ENCODE data around the gene CTSD. TPM values are rescaled to one million over a fixed set of nuclear protein-coding genes. Genes with fewer than 3 reads are reported as not detected.

The CTSD gene
- total RNA-seq, 1 experiment from 2014 or later: 199 TPM

DNA sequence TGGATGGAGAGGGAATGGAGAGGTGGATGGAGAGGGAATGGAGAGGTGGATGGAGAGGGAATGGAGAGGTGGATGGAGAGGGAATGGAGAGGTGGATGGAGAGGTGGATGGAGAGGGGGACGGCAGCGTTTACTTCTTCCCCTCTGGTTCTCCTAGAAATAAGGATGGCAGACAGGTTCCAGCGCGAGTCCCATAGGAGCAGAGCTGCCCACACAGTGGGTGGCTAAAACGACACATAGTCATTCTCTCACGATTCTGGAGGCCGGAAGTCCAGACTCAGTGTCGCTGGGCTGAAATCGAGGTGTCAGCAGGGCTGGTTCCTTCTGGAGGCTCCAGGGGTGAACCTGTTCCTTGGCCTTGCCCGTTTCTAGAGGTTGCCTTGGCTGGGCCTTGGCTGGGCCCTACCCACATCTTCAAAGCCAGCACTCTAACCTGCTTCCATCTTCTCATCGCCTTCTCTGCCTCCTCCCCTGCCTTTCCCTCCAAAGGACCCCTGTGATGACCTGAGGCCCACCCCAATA is 12.7 kb upstream of the CTSD start:
- H3K27me3 Mint-ChIP-seq (ENCODE audit: low read depth): peaks cover 9% of the 10 kb centered on the region; the same call in 1 of the 2 replicates
- H3K36me3 Mint-ChIP-seq: no peaks in the 10 kb centered on the region
- peaks cover 4% of the 10 kb centered on the region for H3K9me3 Mint-ChIP-seq

DNA sequence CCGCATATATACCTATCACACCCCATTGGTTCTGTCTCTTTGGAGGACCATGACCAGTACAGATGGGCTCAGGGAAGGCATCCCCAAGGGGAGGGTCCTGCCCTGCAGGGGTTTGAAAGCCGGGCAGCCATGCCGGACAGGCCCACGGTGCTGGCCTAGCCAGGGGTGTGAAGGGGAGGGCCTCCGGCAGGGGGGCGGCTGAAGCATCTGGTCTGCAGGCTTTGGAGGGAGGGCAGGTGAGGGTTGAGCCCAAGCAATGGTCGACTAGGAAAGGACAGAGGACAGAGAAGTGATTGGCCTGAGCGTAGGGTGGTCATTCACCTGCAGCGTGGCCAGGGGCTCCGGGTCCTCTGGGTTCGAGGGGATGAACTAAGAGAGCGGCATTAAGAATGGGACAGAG is 11.2 kb upstream of the CTSD start:
- peaks cover 20% of the 10 kb centered on the region for H3K4me1 Mint-ChIP-seq
- H3K36me3 Mint-ChIP-seq: no peaks in the 10 kb centered on the region
- DNase-seq (ENCODE audit: low spot score) (no peak), ATAC-seq (no peak)
- TF ChIP-seq STAT6 (CRISPR knock-in tag; conservative IDR thresholded peaks at IDR 0.05; ENCODE audit: low read depth) (no peak), MAX (CRISPR knock-in tag; IDR thresholded peaks at IDR 0.05) (no peak), SMAD4 (CRISPR knock-in tag; IDR thresholded peaks at IDR 0.05) (no peak), ZNF232 (CRISPR knock-in tag; IDR thresholded peaks at IDR 0.05) (no peak), PRRX2 (CRISPR knock-in tag; IDR thresholded peaks at IDR 0.05) (no peak), CDX4 (CRISPR knock-in tag; IDR thresholded peaks at IDR 0.05; ENCODE audit: borderline replicate concordance) (no peak), NR2C2 (CRISPR knock-in tag; IDR thresholded peaks at IDR 0.05) (no peak)
- no peak overlapping the region for H3K27ac Mint-ChIP-seq
- H3K27me3 Mint-ChIP-seq (ENCODE audit: low read depth): peaks cover 11% of the 10 kb centered on the region
- CTCF ChIA-PET: interaction anchor here (3.3 kb wide), 1 partner anchor 81 kb away, joined by 10 read pairs; no protein-coding TSS in a partner anchor
- POLR2A ChIA-PET: no interaction called here
- no peak overlapping the region for H3K4me3 Mint-ChIP-seq
- peaks cover 4% of the 10 kb centered on the region for H3K9me3 Mint-ChIP-seq

More for the DNA sequence above, 12.7 kb upstream of the CTSD start:
- Mint-ChIP-seq H3K27ac (no peak overlapping the region), H3K4me1 (peaks cover 19% of the 10 kb centered on the region), H3K4me3 (no peak overlapping the region)
- POLR2A ChIA-PET: interaction anchor here (0.7 kb wide), 1 partner anchor 208 kb away, joined by 6 read pairs; no protein-coding TSS in a partner anchor
- no peak for TF ChIP-seq ZNF232 (CRISPR knock-in tag; IDR thresholded peaks at IDR 0.05)
- no peak for TF ChIP-seq TEAD1 (CRISPR knock-in tag; IDR thresholded peaks at IDR 0.05)
- TF ChIP-seq ZNF416 (CRISPR knock-in tag; IDR thresholded peaks at IDR 0.05): no peak
- no peak for TF ChIP-seq NFE2L1 (CRISPR knock-in tag; IDR thresholded peaks at IDR 0.05)
- TF ChIP-seq EMX1 (CRISPR knock-in tag; IDR thresholded peaks at IDR 0.05): no peak
- no peak for TF ChIP-seq SP1 (CRISPR knock-in tag; conservative IDR thresholded peaks at IDR 0.05)
- no peak for TF ChIP-seq OVOL2 (CRISPR knock-in tag; IDR thresholded peaks at IDR 0.05; ENCODE audit: borderline replicate concordance)
- no peak for TF ChIP-seq SMAD3 (CRISPR knock-in tag; IDR thresholded peaks at IDR 0.05; ENCODE audit: borderline replicate concordance)
- no peak for TF ChIP-seq ATF3 (CRISPR knock-in tag; conservative IDR thresholded peaks at IDR 0.05)
- no peak for TF ChIP-seq KAT7 (CRISPR knock-in tag; IDR thresholded peaks at IDR 0.05; ENCODE audit: borderline replicate concordance)
- TF ChIP-seq RORB (CRISPR knock-in tag; IDR thresholded peaks at IDR 0.05): no peak
- no peak for TF ChIP-seq CBFB (CRISPR knock-in tag; IDR thresholded peaks at IDR 0.05; ENCODE audit: low read depth)
- TF ChIP-seq, protein P1, sequence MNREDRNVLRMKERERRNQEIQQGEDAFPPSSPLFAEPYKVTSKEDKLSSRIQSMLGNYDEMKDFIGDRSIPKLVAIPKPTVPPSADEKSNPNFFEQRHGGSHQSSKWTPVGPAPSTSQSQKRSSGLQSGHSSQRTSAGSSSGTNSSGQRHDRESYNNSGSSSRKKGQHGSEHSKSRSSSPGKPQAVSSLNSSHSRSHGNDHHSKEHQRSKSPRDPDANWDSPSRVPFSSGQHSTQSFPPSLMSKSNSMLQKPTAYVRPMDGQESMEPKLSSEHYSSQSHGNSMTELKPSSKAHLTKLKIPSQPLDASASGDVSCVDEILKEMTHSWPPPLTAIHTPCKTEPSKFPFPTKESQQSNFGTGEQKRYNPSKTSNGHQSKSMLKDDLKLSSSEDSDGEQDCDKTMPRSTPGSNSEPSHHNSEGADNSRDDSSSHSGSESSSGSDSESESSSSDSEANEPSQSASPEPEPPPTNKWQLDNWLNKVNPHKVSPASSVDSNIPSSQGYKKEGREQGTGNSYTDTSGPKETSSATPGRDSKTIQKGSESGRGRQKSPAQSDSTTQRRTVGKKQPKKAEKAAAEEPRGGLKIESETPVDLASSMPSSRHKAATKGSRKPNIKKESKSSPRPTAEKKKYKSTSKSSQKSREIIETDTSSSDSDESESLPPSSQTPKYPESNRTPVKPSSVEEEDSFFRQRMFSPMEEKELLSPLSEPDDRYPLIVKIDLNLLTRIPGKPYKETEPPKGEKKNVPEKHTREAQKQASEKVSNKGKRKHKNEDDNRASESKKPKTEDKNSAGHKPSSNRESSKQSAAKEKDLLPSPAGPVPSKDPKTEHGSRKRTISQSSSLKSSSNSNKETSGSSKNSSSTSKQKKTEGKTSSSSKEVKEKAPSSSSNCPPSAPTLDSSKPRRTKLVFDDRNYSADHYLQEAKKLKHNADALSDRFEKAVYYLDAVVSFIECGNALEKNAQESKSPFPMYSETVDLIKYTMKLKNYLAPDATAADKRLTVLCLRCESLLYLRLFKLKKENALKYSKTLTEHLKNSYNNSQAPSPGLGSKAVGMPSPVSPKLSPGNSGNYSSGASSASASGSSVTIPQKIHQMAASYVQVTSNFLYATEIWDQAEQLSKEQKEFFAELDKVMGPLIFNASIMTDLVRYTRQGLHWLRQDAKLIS (CRISPR knock-in tag; IDR thresholded peaks at IDR 0.05; ENCODE audit: borderline replicate concordance): no peak
- no peak for ATAC-seq
- DNase-seq (ENCODE audit: low spot score): no peak
- CTCF ChIA-PET: no interaction called here
